ENCODE measurements around the gene LRCOL1. TPM values are rescaled to one million over a fixed set of nuclear protein-coding genes. Genes with fewer than 3 reads are reported as not detected.

LRCOL1 gene
- total and polyA plus RNA-seq, 2 of the 13 experiments (the other 11 are each of a cell fraction or from before 2014, with no cell fraction given) = not detected

DNA sequence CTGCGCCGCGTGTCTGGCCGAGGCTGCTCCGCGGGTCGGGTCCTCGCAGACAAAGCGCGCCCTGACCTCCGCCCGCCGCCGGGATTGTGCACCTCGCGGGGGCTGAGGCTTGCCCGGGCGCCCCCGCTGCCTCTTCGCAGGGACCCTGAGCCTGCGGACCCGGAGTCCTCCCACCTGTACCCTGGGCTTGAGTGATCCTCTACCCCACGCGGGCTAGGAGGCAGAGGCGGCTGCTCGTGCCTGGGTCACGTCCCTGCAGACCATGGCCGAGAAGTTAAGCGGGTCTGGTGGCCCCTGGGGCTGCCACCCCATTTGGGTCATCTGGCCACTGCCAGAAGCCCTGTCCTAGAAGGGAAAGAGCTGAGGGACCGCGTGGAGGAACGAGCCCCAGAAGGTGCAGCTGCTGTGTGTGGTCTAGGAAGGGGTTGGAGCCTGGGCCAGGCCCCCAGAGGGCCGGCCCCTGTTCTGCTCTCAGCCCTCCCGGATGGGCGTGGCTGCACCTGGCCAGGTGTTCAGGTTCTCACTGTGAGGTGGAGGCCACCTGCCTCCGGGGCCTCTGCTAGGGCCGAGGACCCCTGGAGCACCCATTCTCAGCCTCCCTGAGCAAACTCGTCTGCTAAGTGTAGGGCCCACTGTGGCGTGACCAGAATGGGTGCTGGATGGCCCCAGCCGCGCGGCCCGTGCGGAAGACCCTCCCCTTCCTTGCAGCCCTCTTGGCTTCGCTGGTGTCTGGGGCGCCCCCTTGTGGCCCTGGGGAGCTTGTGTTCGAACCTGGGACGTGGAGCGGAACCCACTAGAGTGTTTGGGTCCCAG, 49.6 kb downstream of the LRCOL1 start (continued):
- TF ChIP-seq, protein P1, sequence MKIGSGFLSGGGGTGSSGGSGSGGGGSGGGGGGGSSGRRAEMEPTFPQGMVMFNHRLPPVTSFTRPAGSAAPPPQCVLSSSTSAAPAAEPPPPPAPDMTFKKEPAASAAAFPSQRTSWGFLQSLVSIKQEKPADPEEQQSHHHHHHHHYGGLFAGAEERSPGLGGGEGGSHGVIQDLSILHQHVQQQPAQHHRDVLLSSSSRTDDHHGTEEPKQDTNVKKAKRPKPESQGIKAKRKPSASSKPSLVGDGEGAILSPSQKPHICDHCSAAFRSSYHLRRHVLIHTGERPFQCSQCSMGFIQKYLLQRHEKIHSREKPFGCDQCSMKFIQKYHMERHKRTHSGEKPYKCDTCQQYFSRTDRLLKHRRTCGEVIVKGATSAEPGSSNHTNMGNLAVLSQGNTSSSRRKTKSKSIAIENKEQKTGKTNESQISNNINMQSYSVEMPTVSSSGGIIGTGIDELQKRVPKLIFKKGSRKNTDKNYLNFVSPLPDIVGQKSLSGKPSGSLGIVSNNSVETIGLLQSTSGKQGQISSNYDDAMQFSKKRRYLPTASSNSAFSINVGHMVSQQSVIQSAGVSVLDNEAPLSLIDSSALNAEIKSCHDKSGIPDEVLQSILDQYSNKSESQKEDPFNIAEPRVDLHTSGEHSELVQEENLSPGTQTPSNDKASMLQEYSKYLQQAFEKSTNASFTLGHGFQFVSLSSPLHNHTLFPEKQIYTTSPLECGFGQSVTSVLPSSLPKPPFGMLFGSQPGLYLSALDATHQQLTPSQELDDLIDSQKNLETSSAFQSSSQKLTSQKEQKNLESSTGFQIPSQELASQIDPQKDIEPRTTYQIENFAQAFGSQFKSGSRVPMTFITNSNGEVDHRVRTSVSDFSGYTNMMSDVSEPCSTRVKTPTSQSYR (CRISPR knock-in tag; IDR thresholded peaks at IDR 0.05; ENCODE audit: borderline replicate concordance) = no peak
- TF ChIP-seq GZF1 (CRISPR knock-in tag; IDR thresholded peaks at IDR 0.05) (no peak), FOXA1 (IDR thresholded peaks at IDR 0.05) (no peak), FOXA1 (CRISPR knock-in tag; IDR thresholded peaks at IDR 0.05) (no peak), SMAD1 (CRISPR knock-in tag; IDR thresholded peaks at IDR 0.05; ENCODE audit: borderline replicate concordance, low read depth) (peak; percentile 34; the same call in 1 of the 2 replicates), STAT5B (CRISPR knock-in tag; IDR thresholded peaks at IDR 0.05) (no peak), ZNF234 (CRISPR knock-in tag; conservative IDR thresholded peaks at IDR 0.05) (no peak), ZFP37 (CRISPR knock-in tag; IDR thresholded peaks at IDR 0.05; ENCODE audit: borderline replicate concordance) (no peak), RAD21 (CRISPR knock-in tag; IDR thresholded peaks at IDR 0.05) (peak; percentile 54), SMYD3 (CRISPR knock-in tag; IDR thresholded peaks at IDR 0.05) (no peak), MED13 (CRISPR knock-in tag; IDR thresholded peaks at IDR 0.05) (no peak), DPF2 (CRISPR knock-in tag; IDR thresholded peaks at IDR 0.05; ENCODE audit: borderline replicate concordance, low read depth) (no peak), ZNF446 (CRISPR knock-in tag; IDR thresholded peaks at IDR 0.05) (no peak), ONECUT2 (CRISPR knock-in tag; IDR thresholded peaks at IDR 0.05) (no peak), ZNF382 (CRISPR knock-in tag; IDR thresholded peaks at IDR 0.05; ENCODE audit: borderline replicate concordance) (no peak), POLR2AphosphoS2 (IDR thresholded peaks at IDR 0.05; ENCODE audit: low read depth, low read length) (no peak), SAP130 (CRISPR knock-in tag; IDR thresholded peaks at IDR 0.05; ENCODE audit: low read depth) (peak; percentile 25; the same call in 1 of the 2 replicates), ZSCAN31 (CRISPR knock-in tag; IDR thresholded peaks at IDR 0.05; ENCODE audit: low read depth) (no peak), SAFB2 (CRISPR knock-in tag; IDR thresholded peaks at IDR 0.05; ENCODE audit: borderline replicate concordance, low read depth) (no peak), ZNF660 (CRISPR knock-in tag; IDR thresholded peaks at IDR 0.05; ENCODE audit: borderline replicate concordance, low read depth) (no peak), KDM2A (CRISPR knock-in tag; IDR thresholded peaks at IDR 0.05; ENCODE audit: borderline replicate concordance, low read depth) (peak; percentile 59; the same call in 1 of the 2 replicates)
- TF ChIP-seq, protein P2, sequence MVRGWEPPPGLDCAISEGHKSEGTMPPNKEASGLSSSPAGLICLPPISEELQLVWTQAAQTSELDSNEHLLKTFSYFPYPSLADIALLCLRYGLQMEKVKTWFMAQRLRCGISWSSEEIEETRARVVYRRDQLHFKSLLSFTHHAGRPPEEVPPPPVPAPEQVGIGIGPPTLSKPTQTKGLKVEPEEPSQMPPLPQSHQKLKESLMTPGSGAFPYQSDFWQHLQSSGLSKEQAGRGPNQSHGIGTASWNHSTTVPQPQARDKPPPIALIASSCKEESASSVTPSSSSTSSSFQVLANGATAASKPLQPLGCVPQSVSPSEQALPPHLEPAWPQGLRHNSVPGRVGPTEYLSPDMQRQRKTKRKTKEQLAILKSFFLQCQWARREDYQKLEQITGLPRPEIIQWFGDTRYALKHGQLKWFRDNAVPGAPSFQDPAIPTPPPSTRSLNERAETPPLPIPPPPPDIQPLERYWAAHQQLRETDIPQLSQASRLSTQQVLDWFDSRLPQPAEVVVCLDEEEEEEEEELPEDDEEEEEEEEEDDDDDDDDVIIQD (CRISPR knock-in tag; IDR thresholded peaks at IDR 0.05; ENCODE audit: low read depth) = no peak
- TF ChIP-seq, protein P3, sequence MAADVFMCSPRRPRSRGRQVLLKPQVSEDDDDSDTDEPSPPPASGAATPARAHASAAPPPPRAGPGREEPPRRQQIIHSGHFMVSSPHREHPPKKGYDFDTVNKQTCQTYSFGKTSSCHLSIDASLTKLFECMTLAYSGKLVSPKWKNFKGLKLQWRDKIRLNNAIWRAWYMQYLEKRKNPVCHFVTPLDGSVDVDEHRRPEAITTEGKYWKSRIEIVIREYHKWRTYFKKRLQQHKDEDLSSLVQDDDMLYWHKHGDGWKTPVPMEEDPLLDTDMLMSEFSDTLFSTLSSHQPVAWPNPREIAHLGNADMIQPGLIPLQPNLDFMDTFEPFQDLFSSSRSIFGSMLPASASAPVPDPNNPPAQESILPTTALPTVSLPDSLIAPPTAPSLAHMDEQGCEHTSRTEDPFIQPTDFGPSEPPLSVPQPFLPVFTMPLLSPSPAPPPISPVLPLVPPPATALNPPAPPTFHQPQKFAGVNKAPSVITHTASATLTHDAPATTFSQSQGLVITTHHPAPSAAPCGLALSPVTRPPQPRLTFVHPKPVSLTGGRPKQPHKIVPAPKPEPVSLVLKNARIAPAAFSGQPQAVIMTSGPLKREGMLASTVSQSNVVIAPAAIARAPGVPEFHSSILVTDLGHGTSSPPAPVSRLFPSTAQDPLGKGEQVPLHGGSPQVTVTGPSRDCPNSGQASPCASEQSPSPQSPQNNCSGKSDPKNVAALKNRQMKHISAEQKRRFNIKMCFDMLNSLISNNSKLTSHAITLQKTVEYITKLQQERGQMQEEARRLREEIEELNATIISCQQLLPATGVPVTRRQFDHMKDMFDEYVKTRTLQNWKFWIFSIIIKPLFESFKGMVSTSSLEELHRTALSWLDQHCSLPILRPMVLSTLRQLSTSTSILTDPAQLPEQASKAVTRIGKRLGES (CRISPR knock-in tag; IDR thresholded peaks at IDR 0.05; ENCODE audit: borderline replicate concordance) = no peak

Data from HepG2 (cell line).